ENCODE data around the gene MKX. TPM values are rescaled to one million over a fixed set of nuclear protein-coding genes. Genes with fewer than 3 reads are reported as not detected.
"Not testable (repeated sequence)": the region's sequence is repeated elsewhere in the genome, so short reads cannot be mapped to it uniquely, and the experiment has no call there.

MKX gene
- total RNA-seq, 2 experiments from 2014 or later: not detected

DNA sequence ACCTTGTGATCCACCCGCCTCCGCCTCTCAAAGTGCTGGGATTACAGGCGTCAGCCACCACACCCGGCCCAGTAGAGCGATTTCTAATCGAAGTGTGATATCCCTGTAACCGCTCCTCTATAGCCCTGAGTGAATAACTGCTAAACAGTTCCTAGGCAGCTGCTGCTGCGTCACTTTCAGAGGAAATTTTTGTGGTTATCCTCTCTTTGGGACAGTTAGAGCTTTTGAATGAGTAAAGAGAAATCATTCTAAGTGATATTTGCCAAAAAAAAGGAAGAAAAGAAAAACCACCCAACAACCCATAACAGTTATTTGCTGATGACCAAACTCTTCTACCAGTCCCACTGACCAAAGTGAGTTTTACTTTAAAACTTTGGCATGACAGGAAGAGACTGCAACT lies 59.9 kb downstream of the MKX start:
- POLR2A ChIA-PET: interaction anchor here (0.6 kb wide), 2 partner anchors 54 to 1609 kb away, joined by 3 to 4 read pairs; no protein-coding TSS in a partner anchor
- Histone ChIP-seq H4K20me1 (ENCODE audit: insufficient read depth, low read length) (no peaks in the 10 kb centered on the region), H3K36me3 (ENCODE audit: insufficient read depth, low read length) (no peaks in the 10 kb centered on the region), H3K9me2 (ENCODE audit: insufficient read depth, low read length) (no peaks in the 10 kb centered on the region), H3K79me2 (ENCODE audit: insufficient read depth, low read depth, low read length) (no peaks in the 10 kb centered on the region), H2AFZ (ENCODE audit: low read length) (no peak overlapping the region), H3K4me3 (ENCODE audit: low read depth, low read length, poor library complexity, severe bottlenecking) (no peak overlapping the region), H3K4me2 (ENCODE audit: low read length) (no peak overlapping the region), H3K27ac (ENCODE audit: low read depth, low read length, poor library complexity, severe bottlenecking) (no peak overlapping the region), H3K4me1 (ENCODE audit: insufficient read depth, low read length, poor library complexity, severe bottlenecking) (no peaks in the 10 kb centered on the region), H3K9me3 (ENCODE audit: low read length) (no peaks in the 10 kb centered on the region)
- CTCF ChIA-PET (ENCODE audit: unreplicated experiment): no interaction called here
- intact Hi-C loops (cut with micrococcal nuclease; ENCODE audit: unreplicated experiment): no loop called here
- no peak for TF ChIP-seq EZH2phosphoT487 (IDR thresholded peaks at IDR 0.05; ENCODE audit: borderline replicate concordance, low read depth, low read length)
- TF ChIP-seq, protein P1, sequence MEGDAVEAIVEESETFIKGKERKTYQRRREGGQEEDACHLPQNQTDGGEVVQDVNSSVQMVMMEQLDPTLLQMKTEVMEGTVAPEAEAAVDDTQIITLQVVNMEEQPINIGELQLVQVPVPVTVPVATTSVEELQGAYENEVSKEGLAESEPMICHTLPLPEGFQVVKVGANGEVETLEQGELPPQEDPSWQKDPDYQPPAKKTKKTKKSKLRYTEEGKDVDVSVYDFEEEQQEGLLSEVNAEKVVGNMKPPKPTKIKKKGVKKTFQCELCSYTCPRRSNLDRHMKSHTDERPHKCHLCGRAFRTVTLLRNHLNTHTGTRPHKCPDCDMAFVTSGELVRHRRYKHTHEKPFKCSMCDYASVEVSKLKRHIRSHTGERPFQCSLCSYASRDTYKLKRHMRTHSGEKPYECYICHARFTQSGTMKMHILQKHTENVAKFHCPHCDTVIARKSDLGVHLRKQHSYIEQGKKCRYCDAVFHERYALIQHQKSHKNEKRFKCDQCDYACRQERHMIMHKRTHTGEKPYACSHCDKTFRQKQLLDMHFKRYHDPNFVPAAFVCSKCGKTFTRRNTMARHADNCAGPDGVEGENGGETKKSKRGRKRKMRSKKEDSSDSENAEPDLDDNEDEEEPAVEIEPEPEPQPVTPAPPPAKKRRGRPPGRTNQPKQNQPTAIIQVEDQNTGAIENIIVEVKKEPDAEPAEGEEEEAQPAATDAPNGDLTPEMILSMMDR (conservative IDR thresholded peaks at IDR 0.05; ENCODE audit: low read length): no peak
- DNase-seq (ENCODE audit: low spot score): no peak
- BruUV-seq (replicated peaks): no TSS peak

DNA sequence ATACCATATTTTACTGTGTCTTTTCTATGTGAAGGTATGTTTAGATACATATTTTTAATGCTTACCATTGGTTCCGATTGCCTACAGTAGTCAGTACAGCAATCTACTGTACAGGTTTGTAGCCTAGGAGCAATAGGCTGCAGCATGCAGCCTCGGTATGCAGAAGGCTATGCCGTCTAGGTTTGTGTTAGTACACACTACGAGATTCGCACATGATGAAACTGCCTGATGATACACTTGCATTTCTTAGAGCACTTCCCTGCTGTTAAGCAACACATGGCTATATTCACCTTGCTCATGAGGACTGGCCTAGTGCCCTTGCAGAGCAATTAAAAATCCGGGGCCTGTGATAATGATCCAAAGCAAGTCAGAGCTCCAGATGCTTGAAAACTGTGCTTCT lies 62.4 kb downstream of the MKX start:
- Histone ChIP-seq H2AFZ (ENCODE audit: low read length) (no peak overlapping the region), H3K36me3 (ENCODE audit: insufficient read depth, low read length) (no peaks in the 10 kb centered on the region), H3K4me1 (ENCODE audit: insufficient read depth, low read length, poor library complexity, severe bottlenecking) (no peaks in the 10 kb centered on the region), H4K20me1 (ENCODE audit: insufficient read depth, low read length) (no peaks in the 10 kb centered on the region), H3K27ac (ENCODE audit: low read depth, low read length, poor library complexity, severe bottlenecking) (no peak overlapping the region), H3K4me2 (ENCODE audit: low read length) (no peak overlapping the region), H3K9me2 (ENCODE audit: insufficient read depth, low read length) (no peaks in the 10 kb centered on the region), H3K4me3 (ENCODE audit: low read depth, low read length, poor library complexity, severe bottlenecking) (no peak overlapping the region), H3K79me2 (ENCODE audit: insufficient read depth, low read depth, low read length) (no peaks in the 10 kb centered on the region), H3K9me3 (ENCODE audit: low read length) (no peaks in the 10 kb centered on the region)
- TF ChIP-seq, protein P1 (conservative IDR thresholded peaks at IDR 0.05; ENCODE audit: low read length): no peak
- TF ChIP-seq EZH2phosphoT487 (IDR thresholded peaks at IDR 0.05; ENCODE audit: borderline replicate concordance, low read depth, low read length): no peak
- ChIA-PET CTCF (ENCODE audit: unreplicated experiment) (no interaction called here), POLR2A (interaction anchor here (1.9 kb wide), 1 partner anchor 16 kb away, joined by 8 read pairs; no protein-coding TSS in a partner anchor)
- BruUV-seq (replicated peaks): no TSS peak
- intact Hi-C loops (cut with micrococcal nuclease; ENCODE audit: unreplicated experiment): no loop called here
- no peak for DNase-seq (ENCODE audit: low spot score)

DNA sequence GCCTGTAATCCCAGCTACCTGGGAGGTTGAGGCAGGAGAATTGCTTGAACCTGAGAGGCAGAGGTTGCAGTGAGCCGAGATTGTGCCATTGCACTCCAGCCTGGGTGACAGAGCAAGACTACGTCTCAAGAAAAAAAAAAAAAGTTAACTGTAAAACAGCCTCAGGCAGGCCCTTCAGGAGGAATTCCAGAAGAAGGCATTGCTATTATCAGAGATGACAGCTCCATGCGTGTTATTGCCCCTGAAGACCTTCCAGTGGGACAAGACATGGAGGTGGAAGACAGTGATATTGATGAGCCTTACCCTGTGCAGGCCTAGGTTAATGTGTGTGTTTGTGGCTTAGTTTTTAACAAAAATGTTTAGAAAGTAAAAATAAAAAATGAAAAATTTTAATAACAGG lies 63.8 kb downstream of the MKX start:
- CTCF ChIA-PET (ENCODE audit: unreplicated experiment); H3K36me3 ChIP-seq (ENCODE audit: insufficient read depth, low read length); H3K27ac ChIP-seq (ENCODE audit: low read depth, low read length, poor library complexity, severe bottlenecking); H3K9me3 ChIP-seq (ENCODE audit: low read length); H2AFZ ChIP-seq (ENCODE audit: low read length); H3K4me3 ChIP-seq (ENCODE audit: low read depth, low read length, poor library complexity, severe bottlenecking); H3K9me2 ChIP-seq (ENCODE audit: insufficient read depth, low read length); H3K4me1 ChIP-seq (ENCODE audit: insufficient read depth, low read length, poor library complexity, severe bottlenecking); H3K4me2 ChIP-seq (ENCODE audit: low read length); intact Hi-C loops (cut with micrococcal nuclease; ENCODE audit: unreplicated experiment); H3K79me2 ChIP-seq (ENCODE audit: insufficient read depth, low read depth, low read length); BruUV-seq (replicated peaks); H4K20me1 ChIP-seq (ENCODE audit: insufficient read depth, low read length); POLR2A ChIA-PET; DNase-seq (ENCODE audit: low spot score): not testable (repeated sequence)
